H1 (cell line): Measurements from ENCODE around the gene ANKRD12. TPM values are rescaled to one million over a fixed set of nuclear protein-coding genes. Genes with fewer than 3 reads are reported as not detected.

ENCODE experiments used
- CTCF ChIA-PET: fragments of 300-600 bp; sonication (Branson Sonifier 250); formaldehyde crosslinking; loops from one replicate; lab custom pipeline; 2021; ENCODE audit not compliant: partially characterized antibody; lab: Charles Lee
- POLR2A ChIA-PET: fragments of 300-600 bp; sonication (Branson Sonifier 250); formaldehyde crosslinking; loops from one replicate; lab custom pipeline; 2021; ENCODE audit warnings: inconsistent platforms; ENCODE audit not compliant: partially characterized antibody; lab: Charles Lee
- DNase-seq, 2 experiments: peaks; one replicate each; pipeline versions ENCODE4 v3.0.0 to v3.0.0-alpha.2; 2010 to 2022; ENCODE audit warnings: low spot score in 2 of 2, low read depth in 1 of 2, mixed read lengths in 1 of 2
- FAIRE-seq: peaks from 2 replicates; lab custom pipeline; 2011; peaks lifted over from hg19 to GRCh38; lab: Jason Lieb, UNC
- H2AFZ ChIP-seq: 2 replicates; pipeline ENCODE4 v1.8.1; 2012; ENCODE audit warnings: low read length, inconsistent platforms
- H2AK5ac ChIP-seq: 2 replicates; pipeline ENCODE4 v1.6.1; 2013; ENCODE audit warnings: low read depth, low read length
- H2BK120ac ChIP-seq: replicated peaks from 2 replicates; pipeline ENCODE3; 2013; ENCODE audit warnings: low read depth, low read length, inconsistent platforms
- H2BK12ac ChIP-seq: 2 replicates; pipeline ENCODE4 v1.6.1; 2013; ENCODE audit warnings: low read depth, low read length
- H2BK15ac ChIP-seq: 2 replicates; pipeline ENCODE4 v1.6.1; 2013; ENCODE audit warnings: low read length
- H2BK20ac ChIP-seq: 2 replicates; pipeline ENCODE4 v1.6.1; 2013; ENCODE audit warnings: low read length
- H2BK5ac ChIP-seq: 2 replicates; pipeline ENCODE4 v1.6.1; 2013; ENCODE audit warnings: low read depth, low read length
- H3K14ac ChIP-seq: 2 replicates; pipeline ENCODE4 v1.6.1; 2013; ENCODE audit warnings: inconsistent platforms; ENCODE audit not compliant: insufficient read length
- H3K18ac ChIP-seq: 2 replicates; pipeline ENCODE4 v1.6.1; 2013; ENCODE audit warnings: low read length; ENCODE audit errors: extremely low read depth
- H3K23ac ChIP-seq: 2 replicates; pipeline ENCODE4 v1.6.1; 2013; ENCODE audit warnings: inconsistent platforms; ENCODE audit not compliant: insufficient read length
- H3K23me2 ChIP-seq: 2 replicates; pipeline ENCODE4 v1.6.1; 2013; ENCODE audit warnings: low read depth, low read length
- H3K27ac ChIP-seq: 2 replicates; pipeline ENCODE4 v1.6.1; 2011; ENCODE audit warnings: low read depth, low read length, inconsistent platforms
- H3K27me3 ChIP-seq, 4 experiments: replicated peaks in 1 of 4; 1 replicate in 1 of 4; 2 replicates in 3 of 4; pipeline versions ENCODE4 v1.6.1 to v1.8.1; 2011 to 2013; ENCODE audit warnings: low read length in 3 of 4, mild to moderate bottlenecking in 3 of 4, inconsistent platforms in 2 of 4, mixed read lengths in 2 of 4, moderate library complexity in 1 of 4; ENCODE audit not compliant: control insufficient read depth in 3 of 4, insufficient read depth in 3 of 4; ENCODE audit errors: extremely low read depth in 1 of 4
- H3K36me3 ChIP-seq, 4 experiments: 2 replicates each; pipeline versions ENCODE4 v1.6.1 to v1.8.1; 2011 to 2013; ENCODE audit warnings: mild to moderate bottlenecking in 4 of 4, low read length in 3 of 4, moderate library complexity in 2 of 4, control low read depth in 1 of 4, inconsistent platforms in 1 of 4; ENCODE audit not compliant: insufficient read depth in 4 of 4, control insufficient read depth in 2 of 4
- H3K4ac ChIP-seq: replicated peaks from 2 replicates; pipeline ENCODE3; 2013; ENCODE audit warnings: low read length, low read depth, mixed read lengths, inconsistent platforms; ENCODE audit not compliant: insufficient read length
- H3K4me1 ChIP-seq, 4 experiments: replicated peaks in 1 of 4; 1 replicate in 1 of 4; 2 replicates in 3 of 4; pipeline versions ENCODE4 v1.6.1 to v1.8.1; 2011 to 2013; ENCODE audit warnings: low read length in 3 of 4, inconsistent platforms in 2 of 4, mixed read lengths in 1 of 4; ENCODE audit not compliant: insufficient read depth in 4 of 4, control insufficient read depth in 3 of 4
- H3K4me2 ChIP-seq, 2 experiments: 2 replicates each; pipeline versions ENCODE4 v1.6.1 to v1.8.1; 2011 to 2013; ENCODE audit warnings: low read depth in 2 of 2, low read length in 2 of 2, control low read depth in 1 of 2, inconsistent platforms in 1 of 2, mild to moderate bottlenecking in 1 of 2; ENCODE audit not compliant: insufficient read depth in 1 of 2
- H3K4me3 ChIP-seq, 4 experiments: fragments of 200-600, 300-600 bp in 1 of 4; sonication (generic), shearing (Covaris generic), sonication (Bioruptor Twin) in 1 of 4; 2 replicates each; pipeline versions ENCODE4 v1.5.1 to v1.8.1; 2011 to 2016; ENCODE audit warnings: low read length in 4 of 4, low read depth in 3 of 4, control low read depth in 2 of 4, inconsistent platforms in 2 of 4, mild to moderate bottlenecking in 2 of 4, mixed read lengths in 1 of 4, moderate library complexity in 1 of 4; ENCODE audit not compliant: insufficient read depth in 2 of 4; ENCODE audit errors: extremely low read depth in 1 of 4
- H3K56ac ChIP-seq: replicated peaks from 2 replicates; pipeline ENCODE3; 2013; ENCODE audit warnings: low read depth, mild to moderate bottlenecking, mixed read lengths, low read length, inconsistent platforms; ENCODE audit not compliant: insufficient read length
- H3K79me1 ChIP-seq: 2 replicates; pipeline ENCODE4 v1.6.1; 2013; ENCODE audit warnings: low read depth, low read length, control low read depth
- H3K79me2 ChIP-seq, 2 experiments: 2 replicates each; pipeline versions ENCODE4 v1.6.1 to v1.8.1; 2012 to 2013; ENCODE audit warnings: low read length in 2 of 2, mild to moderate bottlenecking in 2 of 2, inconsistent platforms in 1 of 2; ENCODE audit not compliant: insufficient read depth in 2 of 2, control insufficient read depth in 1 of 2
- H3K9ac ChIP-seq, 4 experiments: replicated peaks in 1 of 4; 1 replicate in 1 of 4; 2 replicates in 3 of 4; pipeline versions ENCODE4 v1.6.1 to v1.8.1; 2011 to 2013; ENCODE audit warnings: low read depth in 3 of 4, low read length in 3 of 4, control low read depth in 2 of 4, mild to moderate bottlenecking in 2 of 4, moderate library complexity in 2 of 4, inconsistent platforms in 1 of 4; ENCODE audit errors: extremely low read depth in 1 of 4
- H3K9me3 ChIP-seq, 2 experiments: 2 replicates each; pipeline versions ENCODE4 v1.6.1 to v1.8.1; 2012 to 2013; ENCODE audit warnings: mild to moderate bottlenecking in 2 of 2, moderate library complexity in 2 of 2, control low read depth in 1 of 2, inconsistent platforms in 1 of 2, low read depth in 1 of 2, low read length in 1 of 2, mixed read lengths in 1 of 2; ENCODE audit not compliant: insufficient read depth in 2 of 2
- H4K20me1 ChIP-seq, 2 experiments: replicated peaks in 1 of 2; 2 replicates each; pipeline versions ENCODE3 to v1.8.1; 2011 to 2013; ENCODE audit warnings: inconsistent platforms in 2 of 2, low read length in 2 of 2, mild to moderate bottlenecking in 1 of 2; ENCODE audit not compliant: insufficient read depth in 2 of 2, control insufficient read depth in 1 of 2
- H4K5ac ChIP-seq: 2 replicates; pipeline ENCODE4 v1.6.1; 2013; ENCODE audit warnings: low read length, low read depth, mixed read lengths, inconsistent platforms; ENCODE audit not compliant: insufficient read length
- H4K8ac ChIP-seq: 2 replicates; pipeline ENCODE4 v1.8.0; 2013; ENCODE audit warnings: mild to moderate bottlenecking, moderate library complexity, low read length, inconsistent platforms; ENCODE audit not compliant: insufficient read depth; ENCODE audit errors: extremely low read depth
- H4K91ac ChIP-seq: replicated peaks from 2 replicates; pipeline ENCODE3; 2013; ENCODE audit warnings: low read length, mixed read lengths, inconsistent platforms; ENCODE audit not compliant: insufficient read length
- ATF2 ChIP-seq: IDR thresholded peaks from 2 replicates; pipeline ENCODE4 v1.6.1; 2012; ENCODE audit warnings: low read length, inconsistent platforms
- ATF3 ChIP-seq: IDR thresholded peaks from 2 replicates; pipeline ENCODE4 v1.6.1; 2011; ENCODE audit warnings: low read depth, mild to moderate bottlenecking, low read length; ENCODE audit not compliant: insufficient read depth
- CBX5 ChIP-seq: fragments of 300-800, 300-1000 bp; sonication (generic); IDR thresholded peaks from 2 replicates; pipeline ENCODE4 v1.7.1; 2016; ENCODE audit warnings: antibody characterized with exemption, low read length, low read depth
- CHD2 ChIP-seq: IDR thresholded peaks from 2 replicates; pipeline ENCODE4 v1.6.1; 2012; ENCODE audit warnings: low read length, improper control_type of control experiment
- EZH2 ChIP-seq: fragments of 200-600 bp; sonication (generic); IDR thresholded peaks from 2 replicates; pipeline ENCODE4 v1.7.1; 2012; ENCODE audit warnings: low read depth, mild to moderate bottlenecking, moderate library complexity, low read length, inconsistent platforms; ENCODE audit not compliant: severe bottlenecking
- GTF2F1 ChIP-seq: IDR thresholded peaks from 2 replicates; pipeline ENCODE4 v1.6.1; 2012; ENCODE audit warnings: low read depth, low read length, improper control_type of control experiment, borderline replicate concordance
- MAFK ChIP-seq: IDR thresholded peaks from 2 replicates; pipeline ENCODE4 v1.6.1; 2012; ENCODE audit warnings: low read depth, mild to moderate bottlenecking, improper control_type of control experiment, low read length
- RNF2 ChIP-seq: fragments of 200-900, 300-1000 bp; sonication (generic); IDR thresholded peaks from 2 replicates; pipeline ENCODE4 v1.7.1; 2016; ENCODE audit warnings: borderline replicate concordance, low read depth, mild to moderate bottlenecking, antibody characterized with exemption, low read length; ENCODE audit not compliant: poor library complexity, severe bottlenecking; ENCODE audit errors: missing control alignments
- SIRT6 ChIP-seq: IDR thresholded peaks from one replicate; pipeline ENCODE4 v1.7.1; 2012; ENCODE audit warnings: low read length, inconsistent platforms
- SIX5 ChIP-seq: IDR thresholded peaks from 2 replicates; pipeline ENCODE4 v1.6.1; 2011; ENCODE audit warnings: mild to moderate bottlenecking, low read depth, low read length
- SP4 ChIP-seq: IDR thresholded peaks from 2 replicates; pipeline ENCODE4 v1.6.1; 2012; ENCODE audit warnings: low read length, inconsistent platforms
- TAF1 ChIP-seq: IDR thresholded peaks from 2 replicates; pipeline ENCODE4 v1.6.1; 2011; ENCODE audit warnings: mild to moderate bottlenecking, low read depth, low read length
- ZNF274 ChIP-seq: IDR thresholded peaks from 2 replicates; pipeline ENCODE4 v1.7.0; 2012; ENCODE audit warnings: low read length, borderline replicate concordance; ENCODE audit errors: extremely low read depth
- WGBS, 2 experiments: shearing (Covaris generic) in 1 of 2; methylation state at CpG; one replicate each; pipeline versions ENCODE4 v1.1.6 to v1.1.7; 2013 to 2015; ENCODE audit warnings: low lambda C conversion rate in 2 of 2, mixed read lengths in 2 of 2, inconsistent platforms in 1 of 2, low coverage in 1 of 2, missing lambda C conversion rate in 1 of 2; ENCODE audit not compliant: insufficient replicate concordance in 2 of 2, insufficient coverage in 1 of 2, insufficient read length in 1 of 2; ENCODE audit errors: extremely low coverage in 1 of 2, missing lambda C conversion rate in 1 of 2; 5-methylcytosine and 5-hydroxymethylcytosine counted together
- polyA plus RNA-seq, 7 experiments: library from polyadenylated mRNA; depleted of rRNA in 3 of 7; stranded (reverse) in 5 of 7; unstranded in 2 of 7; fragments of >200 nt in 5 of 7; fragments of 200-250 nt in 2 of 7; gene quantifications; 1 replicate in 5 of 7; 2 replicates in 1 of 7; 4 replicates in 1 of 7; pipeline versions ENCODE4 v1.2.1 to v1.2.3, GENCODE V29; 2011 to 2013; ENCODE audit warnings: missing spikeins in 2 of 7, mixed read lengths in 2 of 7
- total RNA-seq: library from RNA; stranded (reverse); fragmentation: NEBNext Ultra II Directional; extraction: Animal tissue kit (Norgen Biotek cat#: 25700); gene quantifications from 2 replicates; pipeline ENCODE4 v1.2.1, GENCODE V29; 2021

Gene ANKRD12
- total and polyA plus RNA-seq, 2 of the 8 experiments (the other 6 are each of a cell fraction or from before 2014, with no cell fraction given) = 2.6 to 37.9 TPM

GRCh38 chr18:9328776-9329175 is 192.2 kb downstream of the ANKRD12 start:
- no peak overlapping the region for H2BK120ac ChIP-seq
- ChIA-PET CTCF (no interaction called here), POLR2A (no interaction called here)
- DNase-seq (no peak), FAIRE-seq (no peak)
- H3K23ac ChIP-seq = no peak overlapping the region
- no peak overlapping the region for H3K27ac ChIP-seq
- no peak overlapping the region for H2AK5ac ChIP-seq
- H4K91ac ChIP-seq = no peak overlapping the region
- H3K4me2 ChIP-seq = no peak overlapping the region
- no peak overlapping the region for H3K18ac ChIP-seq
- no peaks in the 10 kb centered on the region for H3K36me3 ChIP-seq
- no peak overlapping the region for H3K4me3 ChIP-seq
- H2BK20ac ChIP-seq = no peak overlapping the region
- H2AFZ ChIP-seq = no peak overlapping the region
- H3K56ac ChIP-seq = no peak overlapping the region
- H3K23me2 ChIP-seq = no peaks in the 10 kb centered on the region
- H3K9me3 ChIP-seq = no peaks in the 10 kb centered on the region; a peak in 1 of 4 replicates
- no peak overlapping the region for H2BK12ac ChIP-seq
- H3K14ac ChIP-seq = no peak overlapping the region
- H4K8ac ChIP-seq = no peak overlapping the region
- no peak overlapping the region for H3K9ac ChIP-seq
- WGBS, 2 experiments = 93% methylated on average over 2 of the region's 2 CpGs; no CpG with 5 or more reads in 1 of the 2 experiments
- H4K20me1 ChIP-seq = no peaks in the 10 kb centered on the region
- H4K5ac ChIP-seq = no peak overlapping the region
- H3K4me1 ChIP-seq = no peaks in the 10 kb centered on the region
- peaks cover 0 to 9% (median 3%) of the 10 kb centered on the region in 4 experiments; a peak in 3 of 7 replicates for H3K27me3 ChIP-seq
- H2BK5ac ChIP-seq = no peak overlapping the region
- H3K79me2 ChIP-seq = no peaks in the 10 kb centered on the region
- H3K79me1 ChIP-seq = no peaks in the 10 kb centered on the region
- H2BK15ac ChIP-seq = no peak overlapping the region
- no peak overlapping the region for H3K4ac ChIP-seq
- TF ChIP-seq SP4 (no peak), EZH2 (no peak), ATF3 (no peak), CBX5 (no peak), MAFK (no peak), GTF2F1 (no peak), ZNF274 (no peak), SIRT6 (no peak), ATF2 (no peak), RNF2 (no peak), SIX5 (no peak), CHD2 (no peak), TAF1 (no peak)
